ENCODE measurements around the gene EIF4G3. TPM values are rescaled to one million over a fixed set of nuclear protein-coding genes. Genes with fewer than 3 reads are reported as not detected.
"Not testable (repeated sequence)": the region's sequence is repeated elsewhere in the genome, so short reads cannot be mapped to it uniquely, and the experiment has no call there.

EIF4G3 gene
- polyA plus RNA-seq, 1 of the 3 experiments (the other 2 are of a cell fraction), result 32.0 TPM

- TF ChIP-seq FOXM1 (IDR thresholded peaks at IDR 0.05; ENCODE audit: low read depth) (no peak), CHD2 (IDR thresholded peaks at IDR 0.05; ENCODE audit: low read length, partially characterized antibody) (no peak), CTCF (IDR thresholded peaks at IDR 0.05) (no peak), TCF12 (IDR thresholded peaks at IDR 0.05) (no peak), GATA2 (CRISPR knock-in tag; IDR thresholded peaks at IDR 0.05) (no peak), SMC3 (IDR thresholded peaks at IDR 0.05; ENCODE audit: low read depth, low read length) (no peak), TEAD4 (IDR thresholded peaks at IDR 0.05; ENCODE audit: borderline replicate concordance, insufficient read depth) (no peak)
- Histone ChIP-seq H3K79me2 (ENCODE audit: insufficient read depth) (no peaks in the 10 kb centered on the region), H3K9ac (no peak overlapping the region), H3K4me2 (no peak overlapping the region), H3K27ac (ENCODE audit: low read depth in 2 of 2, low read length in 1 of 2) (peak overlapping the region in 1 of 2 experiments; percentile 73; a peak in 2 of 4 replicates), H3K36me3 (replicated peaks in 1 of 2; ENCODE audit: control insufficient read depth in 1 of 2, insufficient read depth in 2 of 2, low read length in 1 of 2) (no peaks in the 10 kb centered on the region), H3K4me1 (ENCODE audit: control insufficient read depth in 1 of 2, insufficient read depth in 2 of 2, low read depth in 1 of 2, low read length in 1 of 2) (peaks cover 0 to 4% of the 10 kb centered on the region in 2 experiments; a peak in 2 of 4 replicates), H3K4me3 (ENCODE audit: low read depth in 2 of 2, low read length in 1 of 2) (no peak overlapping the region), H3K27me3 (ENCODE audit: insufficient read depth) (no peaks in the 10 kb centered on the region), H3K9me3 (no peaks in the 10 kb centered on the region), H4K20me1 (ENCODE audit: insufficient read depth) (no peaks in the 10 kb centered on the region), H3K9me2 (no peaks in the 10 kb centered on the region), H2AFZ (ENCODE audit: low read depth) (peak overlapping the region; percentile 71; the same call in 1 of the 2 replicates), H3F3A (replicated peaks; ENCODE audit: insufficient read depth) (peaks cover 14% of the 10 kb centered on the region)
- POLR2A ChIA-PET, result no interaction called here
- CTCF ChIA-PET, result interaction anchor here (1.0 to 2.3 kb wide), 5 partner anchors 16 to 504 kb away, joined by 3 to 10 read pairs (median 4); no protein-coding TSS in a partner anchor
- WGBS (ENCODE audit: low lambda C conversion rate), result 93% methylated on average over 4 of the region's 4 CpGs
- DNase-seq, result no peak
Measured at GRCh38 chr1:21201650-21202049, 25.0 kb upstream of the EIF4G3 start.

- DNase-seq; H3K9me2 ChIP-seq; POLR2A ChIA-PET; H3K9me3 ChIP-seq; H3K4me3 ChIP-seq (ENCODE audit: low read depth in 2 of 2, low read length in 1 of 2); H3K36me3 ChIP-seq (replicated peaks in 1 of 2; ENCODE audit: control insufficient read depth in 1 of 2, insufficient read depth in 2 of 2, low read length in 1 of 2); H3K4me1 ChIP-seq (ENCODE audit: control insufficient read depth in 1 of 2, insufficient read depth in 2 of 2, low read depth in 1 of 2, low read length in 1 of 2); H4K20me1 ChIP-seq (ENCODE audit: insufficient read depth); H3K9ac ChIP-seq; H3K79me2 ChIP-seq (ENCODE audit: insufficient read depth); H3K4me2 ChIP-seq; H3K27me3 ChIP-seq (ENCODE audit: insufficient read depth): not testable (repeated sequence)
- Histone ChIP-seq H3K27ac (ENCODE audit: low read depth in 2 of 2, low read length in 1 of 2) (peak overlapping the region in 1 of 2 experiments; percentile 73; a peak in 2 of 4 replicates), H3F3A (replicated peaks; ENCODE audit: insufficient read depth) (peaks cover 14% of the 10 kb centered on the region), H2AFZ (ENCODE audit: low read depth) (peak overlapping the region; percentile 71; the same call in 1 of the 2 replicates)
- CTCF ChIA-PET, result interaction anchor here (1.0 to 2.3 kb wide), 4 partner anchors 16 to 504 kb away, joined by 3 to 10 read pairs (median 4); no protein-coding TSS in a partner anchor
- peak; percentile 23; the same call in 1 of the 2 replicates for TF ChIP-seq FOSL2 (IDR thresholded peaks at IDR 0.05; ENCODE audit: borderline replicate concordance, low read depth)
- WGBS (ENCODE audit: low lambda C conversion rate), result 94% methylated on average over 5 of the region's 5 CpGs
Measured at GRCh38 chr1:21201238-21201637, 24.5 kb upstream of the EIF4G3 start.

GRCh38 chr1:21200767-21201166, 24.1 kb upstream of the EIF4G3 start:
- Histone ChIP-seq H3K9me2 (no peaks in the 10 kb centered on the region), H3K4me2 (no peak overlapping the region; the same call in 1 of the 2 replicates), H3K4me3 (ENCODE audit: low read depth in 2 of 2, low read length in 1 of 2) (no peak overlapping the region), H3K27me3 (ENCODE audit: insufficient read depth) (no peaks in the 10 kb centered on the region), H3K36me3 (replicated peaks in 1 of 2; ENCODE audit: control insufficient read depth in 1 of 2, insufficient read depth in 2 of 2, low read length in 1 of 2) (no peaks in the 10 kb centered on the region), H3F3A (replicated peaks; ENCODE audit: insufficient read depth) (peaks cover 14% of the 10 kb centered on the region), H3K4me1 (ENCODE audit: control insufficient read depth in 1 of 2, insufficient read depth in 2 of 2, low read depth in 1 of 2, low read length in 1 of 2) (peaks cover 0 to 4% of the 10 kb centered on the region in 2 experiments; a peak in 2 of 4 replicates), H4K20me1 (ENCODE audit: insufficient read depth) (no peaks in the 10 kb centered on the region), H3K9me3 (no peaks in the 10 kb centered on the region), H3K79me2 (ENCODE audit: insufficient read depth) (no peaks in the 10 kb centered on the region), H3K27ac (ENCODE audit: low read depth in 2 of 2, low read length in 1 of 2) (peak overlapping the region in 1 of 2 experiments; percentile 73; a peak in 2 of 4 replicates), H2AFZ (ENCODE audit: low read depth) (peak overlapping the region; percentile 11; the same call in 1 of the 2 replicates), H3K9ac (no peak overlapping the region)
- CTCF ChIA-PET, result interaction anchor here (0.6 to 2.3 kb wide), 7 partner anchors 17 to 1524 kb away, joined by 3 to 10 read pairs (median 3); no protein-coding TSS in a partner anchor
- WGBS (ENCODE audit: low lambda C conversion rate), result 77% methylated on average over 6 of the region's 6 CpGs
- POLR2A ChIA-PET, result no interaction called here
- DNase-seq, result no peak
- TF ChIP-seq MEF2A (IDR thresholded peaks at IDR 0.05; ENCODE audit: borderline replicate concordance, low read depth) (no peak), YY1 (IDR thresholded peaks at IDR 0.05; ENCODE audit: low read depth) (no peak), PBX3 (IDR thresholded peaks at IDR 0.05) (no peak), FOXJ3 (CRISPR knock-in tag; IDR thresholded peaks at IDR 0.05) (no peak), EZH2phosphoT487 (IDR thresholded peaks at IDR 0.05; ENCODE audit: borderline replicate concordance, low read depth) (no peak), ELF1 (IDR thresholded peaks at IDR 0.05) (no peak), RAD21 (IDR thresholded peaks at IDR 0.05; ENCODE audit: low read length) (no peak), TAF1 (IDR thresholded peaks at IDR 0.05; ENCODE audit: borderline replicate concordance, low read depth, low read length) (no peak), GATA2 (CRISPR knock-in tag; IDR thresholded peaks at IDR 0.05) (no peak), CHD2 (IDR thresholded peaks at IDR 0.05; ENCODE audit: low read length, partially characterized antibody) (no peak), MXI1 (IDR thresholded peaks at IDR 0.05; ENCODE audit: low read depth, low read length) (no peak), ZBTB33 (IDR thresholded peaks at IDR 0.05; ENCODE audit: borderline replicate concordance, low read depth) (no peak)
